T1000 (cell line): ENCODE measurements around the gene LHB.
"Not testable (repeated sequence)": the region's sequence is repeated elsewhere in the genome, so short reads cannot be mapped to it uniquely, and the experiment has no call there.

ENCODE experiments used
- DNase-seq: peaks from one replicate; lab custom pipeline; 2025; ENCODE audit warnings: mixed read lengths; lab: John Stamatoyannopoulos, UW

Gene LHB

DNA sequence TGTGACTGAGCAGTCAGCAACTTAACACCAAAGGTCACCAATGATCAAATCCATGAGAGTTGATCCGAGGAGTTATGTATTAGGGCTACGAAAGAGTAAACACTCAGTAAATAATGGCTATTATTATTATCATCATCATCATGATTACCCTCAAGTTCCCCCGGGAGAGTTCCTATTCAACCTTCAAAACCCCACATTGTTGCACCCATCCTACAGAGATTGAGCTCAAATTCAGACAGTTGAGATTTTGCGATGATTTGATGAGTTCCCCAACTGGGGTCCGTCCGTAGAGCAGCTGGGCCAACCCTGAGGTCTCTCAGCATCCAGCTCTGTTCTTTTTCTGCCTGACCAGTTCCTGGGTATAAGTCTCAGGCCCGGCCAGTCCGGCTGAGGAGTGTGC, 21.2 kb upstream of the LHB start:
- DNase-seq: not testable (repeated sequence)

DNA sequence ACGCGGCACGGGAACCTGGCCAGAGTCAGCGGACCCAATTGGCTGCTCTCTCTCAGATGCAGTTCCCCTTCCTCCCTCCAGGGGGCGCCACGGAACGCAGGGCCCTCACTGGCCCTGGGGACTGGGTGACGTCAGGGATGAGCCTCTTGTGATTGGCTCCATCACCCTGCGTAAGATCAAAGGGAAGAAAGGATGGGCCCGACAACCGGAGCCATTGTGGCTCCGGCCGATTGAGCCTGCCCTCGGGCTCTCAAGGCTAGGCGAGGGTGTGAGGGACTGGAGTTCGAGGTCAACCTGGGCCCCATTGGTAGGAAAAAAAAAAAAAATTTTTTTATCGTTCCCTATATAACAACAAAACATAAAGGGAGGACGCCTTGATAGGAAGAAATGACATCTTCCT, 19.9 kb upstream of the LHB start, which contains the start of gene CGB1:
CGB1 (minus strand) TSS at position 81 of the 400 bp plus-strand sequence. CDS start 184 bp downstream, outside the sequence.
- not testable (repeated sequence) for DNase-seq

DNA sequence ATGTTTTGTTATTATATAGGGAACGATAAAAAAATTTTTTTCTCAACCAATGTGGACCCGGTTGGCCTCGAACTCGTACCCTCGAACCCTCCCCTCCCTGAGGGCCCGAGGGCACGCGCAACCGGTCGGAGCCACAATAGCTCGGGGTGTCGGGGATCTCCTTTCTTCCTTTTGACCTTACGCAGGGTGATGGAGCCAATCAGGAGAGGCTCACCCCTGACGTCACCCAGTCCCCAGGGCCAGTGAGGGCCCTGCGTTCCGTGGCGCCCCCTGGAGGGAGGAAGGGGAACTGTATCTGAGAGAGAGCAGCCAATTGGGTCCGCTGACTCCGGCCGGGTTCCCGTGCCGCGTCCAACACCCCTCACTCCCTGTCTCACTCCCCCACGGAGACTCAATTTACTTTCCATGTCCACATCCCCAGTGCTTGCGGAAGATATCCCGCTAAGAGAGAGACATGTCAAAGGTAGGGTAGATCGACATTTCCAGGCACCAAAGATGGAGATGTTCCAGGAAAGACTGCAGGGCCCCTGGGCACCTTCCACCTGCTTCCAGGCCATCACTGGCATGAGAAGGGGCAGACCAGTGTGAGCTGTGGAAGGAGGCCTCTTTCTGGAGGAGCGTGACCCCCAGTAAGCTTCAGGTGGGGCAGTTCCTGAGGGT, 14.9 kb upstream of the LHB start, which contains the start of gene CGB2:
CGB2 (plus strand) TSS at position 249 of the 660 bp plus-strand sequence; CDS start at position 455, 206 bp downstream.
- not testable (repeated sequence) for DNase-seq

DNA sequence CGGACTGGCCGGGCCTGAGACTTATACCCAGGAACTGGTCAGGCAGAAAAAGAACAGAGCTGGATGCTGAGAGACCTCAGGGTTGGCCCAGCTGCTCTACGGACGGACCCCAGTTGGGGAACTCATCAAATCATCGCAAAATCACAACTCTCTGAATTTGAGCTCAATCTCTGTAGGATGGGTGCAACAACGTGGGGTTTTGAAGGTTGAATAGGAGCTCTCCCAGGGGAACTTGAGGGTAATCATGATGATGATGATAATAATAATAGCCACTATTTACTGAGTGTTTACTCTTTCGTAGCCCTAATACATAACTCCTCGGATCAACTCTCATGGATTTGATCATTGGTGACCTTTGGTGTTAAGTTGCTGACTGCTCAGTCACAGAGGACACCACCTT, 13.4 kb upstream of the LHB start:
- DNase-seq: not testable (repeated sequence)

DNA sequence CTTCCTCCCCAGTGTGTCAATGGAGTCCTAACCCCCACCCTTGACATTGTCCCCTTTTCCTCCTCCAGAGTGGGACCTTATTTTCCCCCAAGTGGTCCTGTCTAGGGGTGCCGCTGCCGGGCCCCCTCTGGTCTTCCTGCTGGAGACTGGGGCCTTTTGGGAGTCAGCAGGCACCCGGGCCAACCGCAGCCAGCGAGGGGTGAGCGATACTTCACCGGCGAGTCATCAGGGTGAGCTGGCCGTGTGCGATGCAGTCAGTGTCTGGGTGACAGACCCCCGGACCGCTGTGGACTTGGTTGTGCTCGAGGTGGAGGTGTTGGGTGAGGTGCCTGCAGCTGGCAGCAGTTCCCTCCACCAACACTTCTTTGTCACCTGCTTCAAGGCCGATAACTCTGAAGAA, 12.9 kb upstream of the LHB start:
- DNase-seq: not testable (repeated sequence)

DNA sequence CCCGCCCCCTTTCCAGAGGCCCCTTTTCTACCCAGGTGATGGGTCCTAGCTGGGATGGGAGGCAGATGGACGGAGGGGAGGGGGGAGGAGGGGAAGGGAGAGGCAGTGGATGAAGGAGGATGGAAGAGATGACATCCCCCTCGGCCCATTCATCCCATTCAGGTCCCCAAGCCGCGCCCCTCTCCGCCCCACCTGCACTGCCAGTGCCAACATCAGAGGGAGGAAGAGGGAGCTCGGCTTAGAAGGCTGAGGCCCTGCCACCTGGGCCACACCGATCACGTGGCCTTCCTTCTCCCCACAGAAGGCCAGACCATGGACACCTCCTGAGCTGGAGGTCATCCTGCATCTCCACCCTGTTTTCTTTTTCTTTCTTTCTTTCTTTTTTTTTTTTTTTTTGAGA, 11.8 kb upstream of the LHB start:
- not testable (repeated sequence) for DNase-seq

DNA sequence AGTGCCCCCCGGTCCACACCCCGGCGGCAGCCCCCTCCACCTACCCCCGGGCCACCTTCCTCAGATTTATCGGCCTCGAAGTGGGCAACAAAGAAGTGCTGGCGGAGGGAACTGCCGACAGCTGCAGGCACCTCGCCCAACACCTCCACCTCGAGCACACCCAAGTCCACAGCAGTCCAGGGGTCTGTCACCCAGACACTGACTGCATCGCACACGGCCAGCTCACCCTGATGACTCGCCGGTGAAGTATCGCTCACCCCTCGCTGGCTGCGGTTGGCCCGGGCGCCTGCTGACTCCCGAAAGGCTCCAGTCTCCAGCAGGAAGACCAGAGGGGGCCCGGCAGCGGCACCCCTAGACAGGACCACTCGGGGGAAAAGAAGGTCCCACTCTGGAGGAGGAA, 8.7 kb upstream of the LHB start:
- DNase-seq: not testable (repeated sequence)

DNA sequence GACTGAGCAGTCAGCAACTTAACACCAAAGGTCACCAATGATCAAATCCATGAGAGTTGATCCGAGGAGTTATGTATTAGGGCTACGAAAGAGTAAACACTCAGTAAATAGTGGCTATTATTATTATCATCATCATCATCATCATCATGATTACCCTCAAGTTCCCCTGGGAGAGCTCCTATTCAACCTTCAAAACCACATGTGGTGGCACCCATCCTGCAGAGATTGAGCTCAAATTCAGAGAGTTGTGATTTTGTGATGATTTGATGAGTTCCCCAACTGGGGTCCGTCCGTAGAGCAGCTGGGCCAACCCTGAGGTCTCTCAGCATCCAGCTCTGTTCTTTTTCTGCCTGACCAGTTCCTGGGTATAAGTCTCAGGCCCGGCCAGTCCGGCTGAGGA, 8.2 kb upstream of the LHB start:
- not testable (repeated sequence) for DNase-seq

DNA sequence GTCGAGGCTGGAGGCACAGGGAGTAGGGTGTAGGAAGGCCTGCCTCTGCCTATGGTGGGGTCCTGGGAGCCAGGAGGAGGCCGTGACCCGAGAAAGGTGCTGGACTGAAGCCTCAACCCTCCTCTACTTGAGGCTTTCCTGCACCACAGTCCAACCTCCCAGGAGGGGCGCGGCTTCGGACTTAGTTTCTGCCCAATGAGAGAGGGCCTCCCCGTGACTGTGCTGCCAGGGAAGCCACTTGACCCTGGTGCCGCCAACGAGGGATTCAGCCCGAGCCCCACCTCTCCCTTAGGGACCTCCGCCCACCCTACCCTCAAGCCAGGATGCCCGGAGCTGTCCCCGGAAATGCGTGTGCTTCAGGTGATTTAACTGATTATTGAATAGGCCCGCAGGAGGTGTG, 7.3 kb upstream of the LHB start, which contains the start of gene CGB3:
CGB3 (minus strand) TSS at position 101 of the 400 bp plus-strand sequence. CDS start 362 bp downstream, outside the sequence.
- DNase-seq: not testable (repeated sequence)

DNA sequence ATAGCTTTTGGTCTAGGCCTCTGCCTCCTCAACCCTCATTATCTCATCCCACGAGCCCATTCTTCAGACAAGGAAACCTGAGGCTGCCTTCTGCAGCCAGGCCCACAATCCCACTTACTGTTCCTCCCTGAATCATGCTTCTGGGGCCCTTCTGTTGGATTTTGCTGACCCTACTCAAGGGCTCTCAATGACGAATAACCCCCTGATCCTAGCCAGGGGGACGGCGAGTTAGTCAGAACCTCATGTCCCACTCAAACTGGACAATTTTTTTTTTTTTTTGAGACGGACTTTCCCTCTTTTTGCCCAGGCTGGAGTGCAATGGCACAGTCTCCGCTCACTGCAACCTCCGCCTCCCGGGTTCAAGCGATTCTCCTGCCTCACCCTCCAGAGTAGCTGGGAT, 5.2 kb upstream of the LHB start:
- no peak for DNase-seq

DNA sequence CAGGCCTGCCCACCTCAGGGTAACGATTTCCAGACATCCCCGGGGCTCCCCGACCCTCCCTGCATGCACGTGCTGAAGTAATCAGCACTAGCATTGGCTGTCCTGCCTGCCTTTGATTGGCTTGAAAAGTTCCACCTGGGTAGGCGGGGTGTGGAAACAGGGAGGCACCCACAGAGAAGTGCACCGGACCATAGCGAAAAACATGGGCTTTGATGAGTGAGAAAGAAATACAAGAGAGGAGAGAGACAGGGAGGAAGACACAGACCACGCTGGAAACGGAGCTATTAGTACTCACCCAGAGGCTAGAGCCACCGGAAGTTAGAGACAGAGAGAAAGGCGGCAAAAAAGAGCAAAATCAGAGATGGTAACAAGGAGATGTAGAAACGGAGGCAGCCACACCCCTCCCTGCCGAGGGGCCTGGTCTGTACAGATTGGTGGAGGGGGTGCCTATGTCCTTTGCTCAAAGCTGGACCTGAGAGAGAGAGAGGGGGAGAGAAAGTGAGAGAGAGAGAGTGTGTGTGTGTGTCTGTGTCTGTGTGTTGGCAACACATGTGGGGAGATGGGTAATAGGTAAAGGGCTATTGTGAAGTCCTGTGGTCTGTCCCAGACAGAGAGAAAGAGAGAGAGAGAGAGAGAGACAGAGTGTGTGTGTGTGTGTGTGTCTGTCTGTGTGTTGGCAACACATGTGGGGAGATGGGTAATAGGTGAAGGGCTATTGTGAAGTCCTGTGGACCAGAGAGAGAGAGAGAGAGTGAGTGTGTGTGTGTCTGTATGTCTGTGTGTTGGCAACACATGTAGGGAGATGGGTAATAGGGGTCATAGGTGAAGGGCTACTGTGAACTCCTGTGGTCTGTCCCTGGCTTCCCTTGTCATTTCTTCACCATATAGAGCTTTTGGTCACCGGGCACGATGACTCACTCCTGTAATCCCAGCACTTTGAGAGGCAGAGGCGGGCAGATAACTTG, 4.3 kb upstream of the LHB start:
- no peak for DNase-seq

DNA sequence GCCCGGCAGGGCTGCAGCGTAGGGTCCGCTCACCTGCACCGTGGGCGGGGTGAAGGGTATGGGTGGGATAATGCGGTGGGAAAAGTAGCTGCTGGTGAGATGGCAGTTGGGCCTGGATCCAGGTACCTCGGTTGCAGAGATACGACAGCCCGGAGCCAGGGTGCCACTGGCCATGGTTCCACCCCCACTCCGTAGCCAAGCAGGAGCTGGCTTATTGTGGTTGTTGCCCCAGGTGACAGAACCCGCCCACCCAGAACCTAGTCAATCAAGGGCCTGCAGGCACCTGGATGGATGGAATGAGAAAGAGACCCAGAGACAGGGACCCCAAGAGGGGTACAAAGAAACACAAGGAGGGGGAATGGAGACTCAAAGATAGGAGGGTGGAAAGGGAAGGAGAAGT, 3.5 kb upstream of the LHB start:
- no peak for DNase-seq

DNA sequence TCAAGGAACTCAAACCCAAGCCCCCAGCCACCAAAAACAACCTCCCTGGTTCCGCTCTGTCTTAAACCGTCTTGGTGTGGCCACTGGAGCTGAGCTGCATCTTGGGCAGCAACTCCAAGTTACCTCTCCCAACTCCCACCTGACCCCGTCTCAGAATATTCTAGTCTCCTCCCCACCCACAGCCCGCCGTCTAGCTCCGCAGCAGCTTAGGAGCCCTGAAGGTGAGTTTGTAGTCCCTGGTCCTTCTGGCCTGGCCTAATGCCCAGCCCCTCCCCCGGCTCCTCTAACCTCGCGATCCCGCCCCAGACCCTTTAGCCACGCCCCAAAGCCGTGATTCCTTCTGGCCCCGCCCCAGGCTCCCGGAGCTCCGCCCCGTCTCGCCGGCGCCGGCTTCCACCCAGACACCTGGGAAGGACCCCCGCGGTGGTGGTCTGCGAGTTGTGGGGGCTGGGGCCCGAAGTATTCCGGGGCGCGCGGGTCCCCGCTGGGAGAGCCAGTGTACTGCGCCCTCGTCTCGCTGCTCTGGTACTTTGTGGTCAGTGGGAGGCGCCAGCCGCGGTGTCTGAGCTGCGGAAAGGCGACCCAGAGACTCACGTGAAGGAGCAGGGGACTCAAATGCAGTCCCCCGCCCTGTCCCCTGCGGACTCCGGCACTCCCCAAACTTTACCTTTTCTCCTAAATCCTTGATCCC, 2.5 kb upstream of the LHB start:
- no peak for DNase-seq

DNA sequence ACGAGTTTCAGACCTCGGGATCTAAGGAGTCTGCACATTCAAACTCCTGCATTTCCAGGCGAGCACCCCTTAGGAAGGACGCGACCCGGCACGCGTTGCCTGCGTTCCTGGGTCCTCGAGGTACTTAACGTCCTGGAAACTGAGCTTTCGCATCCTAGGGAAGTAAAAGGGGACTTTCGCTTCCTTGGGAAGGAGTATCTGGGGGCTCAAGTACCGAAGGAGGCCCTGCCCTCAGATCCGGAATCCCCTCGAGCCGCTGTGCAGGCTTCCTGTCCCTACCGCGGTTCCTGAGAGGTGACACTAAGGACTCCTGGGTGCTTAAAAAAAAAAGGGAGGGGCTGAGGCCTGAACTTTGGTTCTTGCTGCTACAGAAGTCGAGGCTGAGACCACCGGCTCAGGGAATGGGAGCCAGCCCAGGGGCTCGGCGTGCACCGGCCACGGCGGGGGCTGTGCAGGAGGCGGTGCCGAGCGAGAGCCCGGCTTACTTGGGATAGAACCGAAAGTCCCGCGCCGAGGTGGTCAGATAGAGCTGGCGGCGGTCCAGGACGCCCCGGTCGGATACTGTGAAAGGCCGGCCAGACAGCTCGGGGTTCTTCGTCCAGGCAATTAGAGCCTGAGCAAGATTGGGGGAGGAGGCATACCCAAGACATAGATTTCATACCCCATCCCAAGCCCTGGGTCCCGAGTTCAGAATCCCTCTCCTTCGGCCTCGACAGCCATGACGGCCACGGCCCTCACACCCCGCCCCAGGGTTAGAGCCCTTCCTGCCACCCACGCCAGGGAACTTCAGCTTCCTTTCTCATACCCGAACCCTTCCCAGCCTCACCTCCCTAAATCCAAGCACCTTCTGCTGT, 1.7 kb upstream of the LHB start:
- not testable (repeated sequence) for DNase-seq

DNA sequence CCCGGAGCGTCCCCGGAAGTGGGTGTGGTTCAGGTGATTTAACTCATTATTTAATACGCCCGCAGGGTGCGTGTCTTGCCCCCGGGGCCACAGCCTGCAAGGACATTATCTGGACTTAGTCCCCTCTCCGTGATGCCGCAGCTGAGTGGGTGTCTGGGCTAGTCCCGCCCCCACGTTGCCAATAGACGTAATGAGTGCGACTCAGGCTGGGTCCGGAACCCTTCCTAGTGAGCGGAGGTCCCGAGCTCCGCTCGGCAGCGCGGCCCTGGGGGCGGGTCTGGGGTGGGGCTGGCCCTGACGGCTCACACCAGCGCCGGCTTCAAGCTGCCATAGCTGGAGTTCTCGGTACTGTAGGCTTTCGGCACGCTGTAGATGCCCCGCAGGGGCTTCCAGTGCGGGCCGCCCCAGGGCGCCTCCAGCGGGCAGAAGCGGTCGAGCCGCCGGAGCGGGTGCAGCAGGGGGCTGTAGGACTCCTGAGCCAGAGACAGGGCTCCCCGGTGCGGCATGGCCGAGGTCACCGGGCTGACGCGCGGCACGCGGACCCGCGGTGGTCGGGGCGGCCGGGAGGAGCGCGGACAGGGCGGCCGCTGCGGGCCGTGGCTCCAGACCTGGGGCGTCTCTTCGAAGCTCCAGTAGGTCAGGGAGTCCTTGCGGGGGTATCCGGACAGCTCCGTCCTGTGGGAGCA, 918 bp upstream of the LHB start:
- no peak for DNase-seq

DNA sequence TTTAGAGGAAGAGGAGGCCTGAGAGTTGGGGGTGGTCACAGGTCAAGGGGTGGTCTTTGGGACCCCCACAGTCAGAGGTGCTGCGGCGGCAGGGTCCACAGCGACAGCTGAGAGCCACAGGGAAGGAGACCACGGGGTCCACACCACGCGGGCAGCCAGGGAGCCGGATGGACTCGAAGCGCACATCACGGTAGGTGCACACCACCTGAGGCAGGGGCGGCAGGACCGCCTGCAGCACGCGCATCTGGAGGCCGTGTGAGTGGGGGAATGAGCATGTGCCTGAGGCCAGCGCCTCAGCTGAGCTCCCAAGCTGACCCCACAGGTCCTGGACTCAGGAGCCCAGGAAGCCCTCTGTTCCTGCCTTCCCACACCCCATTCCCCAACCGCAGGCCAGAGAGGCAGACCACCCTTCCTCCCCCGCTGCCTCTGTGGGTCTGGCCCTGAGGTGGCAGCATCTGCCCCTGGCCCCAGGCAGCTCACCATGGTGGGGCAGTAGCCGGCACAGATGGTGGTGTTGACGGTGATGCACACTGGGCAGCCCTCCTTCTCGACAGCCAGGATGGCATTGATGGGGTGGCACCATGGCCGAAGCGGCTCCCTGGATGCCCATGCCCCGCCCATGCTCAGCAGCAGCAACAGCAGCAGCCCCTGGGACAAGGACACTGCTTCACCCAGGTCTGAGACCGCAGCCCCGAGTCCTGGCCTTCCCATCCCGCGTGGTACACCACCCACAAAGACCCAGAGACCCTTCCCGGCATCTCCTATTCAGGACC, 638 bp downstream of the LHB start:
- DNase-seq: no peak

DNA sequence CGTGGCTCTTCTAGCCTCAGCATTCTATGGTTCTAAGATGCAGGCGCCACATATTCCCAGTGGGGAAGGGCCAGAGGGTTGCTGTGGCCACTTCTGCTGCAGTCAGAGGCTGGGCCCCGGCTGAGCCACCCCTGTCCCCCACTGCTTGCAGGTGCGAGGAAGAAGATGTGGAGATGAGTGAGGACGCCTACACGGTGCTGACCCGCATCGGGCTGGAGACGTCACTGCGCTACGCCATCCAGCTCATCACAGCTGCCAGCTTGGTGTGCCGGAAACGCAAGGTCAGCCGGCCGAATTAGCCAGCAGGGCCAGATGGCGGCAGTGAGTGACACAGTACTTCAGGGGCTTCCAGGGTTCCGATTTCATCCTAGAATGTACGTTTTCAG, 2.0 kb downstream of the LHB start:
- no peak for DNase-seq

DNA sequence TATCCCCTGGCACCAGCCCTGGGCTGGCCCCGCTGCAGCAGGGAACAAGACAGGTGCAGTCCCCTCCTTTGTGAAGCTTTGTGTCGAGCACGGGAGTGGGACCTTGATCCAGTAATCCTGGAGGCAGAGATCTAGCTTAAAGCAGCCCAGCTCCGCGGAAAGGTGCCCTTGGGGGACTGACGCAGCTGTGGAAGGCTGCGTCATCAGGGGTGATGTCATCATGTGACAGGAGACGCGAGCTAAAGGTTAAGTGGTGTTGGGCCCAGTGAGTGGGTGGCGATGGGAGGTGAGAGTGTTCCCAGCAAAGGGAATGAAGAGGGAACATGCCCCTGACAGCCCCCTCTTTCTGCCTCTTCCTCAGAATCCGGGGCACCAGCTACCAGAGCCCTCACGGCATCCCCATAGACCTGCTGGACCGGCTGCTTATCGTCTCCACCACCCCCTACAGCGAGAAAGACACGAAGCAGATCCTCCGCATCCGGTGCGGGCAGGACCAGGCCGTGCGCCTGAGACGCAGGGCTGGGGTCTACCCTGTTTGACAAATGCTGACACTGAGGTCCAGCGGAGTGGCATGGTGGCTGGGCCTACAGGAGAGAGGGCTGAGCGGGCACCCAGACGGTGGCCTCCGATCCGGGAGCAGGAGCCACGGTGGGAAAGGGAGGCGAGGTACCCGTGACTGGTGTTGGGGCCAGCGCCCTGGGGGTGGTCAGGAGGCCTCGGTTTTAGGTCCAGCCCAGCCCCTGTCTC, 2.6 kb downstream of the LHB start:
- peak; percentile 22 for DNase-seq

DNA sequence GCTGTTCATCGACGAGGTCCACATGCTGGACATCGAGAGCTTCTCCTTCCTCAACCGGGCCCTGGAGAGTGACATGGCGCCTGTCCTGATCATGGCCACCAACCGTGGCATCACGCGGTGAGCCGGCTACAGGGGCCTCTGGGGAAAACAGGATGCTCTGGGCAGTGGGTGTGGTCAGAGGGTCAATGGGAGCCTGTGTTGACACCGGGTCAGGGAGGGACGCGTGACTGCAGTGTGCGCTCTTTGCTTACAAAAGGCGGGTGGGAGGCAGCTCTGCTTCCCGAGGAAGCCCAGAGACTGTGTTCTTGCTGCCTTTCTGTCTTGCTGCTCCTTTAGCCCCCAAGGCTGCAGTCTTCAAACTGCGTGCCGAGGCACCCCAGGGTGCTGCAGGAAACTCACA, 5.7 kb downstream of the LHB start:
- DNase-seq: no peak
